GM19035 (cell line): ENCODE results near the gene EFCAB8.

Experiments used
- ATAC-seq: cut with Tn5 transposase; IDR thresholded peaks from one replicate; pipeline ENCODE4 v1.9.1; 2021; ENCODE audit not compliant: unreplicated experiment

Gene EFCAB8

GRCh38 chr20:32908334-32909292, 49.9 kb downstream of the EFCAB8 start:
- ATAC-seq: no peak

GRCh38 chr20:32909451-32909850, 50.7 kb downstream of the EFCAB8 start:
- no peak for ATAC-seq

- ATAC-seq: no peak
These were observed 51.3 kb downstream of the EFCAB8 start for GRCh38 chr20:32909896-32910571.

- no peak for ATAC-seq
These were observed 52.6 kb downstream of the EFCAB8 start for GRCh38 chr20:32911355-32911754.

DNA sequence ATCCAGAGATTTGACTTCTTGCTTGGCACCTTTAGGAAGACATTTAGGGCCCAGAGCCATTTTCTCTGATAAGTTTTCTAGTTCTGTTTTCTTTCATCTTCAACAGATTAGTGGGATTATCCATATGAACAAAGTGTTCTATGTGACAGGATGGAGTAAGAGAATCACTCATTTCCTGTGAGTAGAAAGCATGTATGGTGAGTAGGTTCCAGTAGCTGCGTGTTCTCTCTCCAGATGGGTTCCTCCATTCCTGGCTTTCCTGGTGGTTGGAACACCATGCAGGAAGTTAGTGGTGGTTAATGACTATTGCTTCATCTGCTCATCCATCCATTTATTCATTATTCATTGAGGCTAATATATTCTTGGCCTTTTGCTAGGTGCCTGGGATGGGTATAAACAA, 54.0 kb downstream of the EFCAB8 start:
- ATAC-seq: no peak

DNA sequence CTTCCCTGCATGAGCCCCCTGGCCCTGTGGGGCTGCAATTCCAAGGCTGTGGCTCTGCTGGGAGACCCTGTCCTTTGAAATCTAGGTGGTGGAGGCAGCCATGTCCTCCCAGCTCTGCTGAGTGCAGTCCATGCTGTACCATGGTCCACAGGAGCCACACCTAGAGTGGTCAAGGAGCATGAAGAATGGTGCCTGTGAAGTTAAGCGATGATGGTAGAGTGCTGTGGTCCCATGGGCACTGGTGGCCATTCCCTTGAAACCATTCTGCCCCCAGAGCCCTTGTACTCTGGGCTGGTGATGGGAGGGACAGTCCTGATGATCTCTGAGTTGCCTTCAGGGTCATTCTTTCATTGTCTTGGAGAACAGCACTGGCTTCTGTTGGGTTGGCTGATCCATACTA, 55.3 kb downstream of the EFCAB8 start:
- ATAC-seq: no peak

DNA sequence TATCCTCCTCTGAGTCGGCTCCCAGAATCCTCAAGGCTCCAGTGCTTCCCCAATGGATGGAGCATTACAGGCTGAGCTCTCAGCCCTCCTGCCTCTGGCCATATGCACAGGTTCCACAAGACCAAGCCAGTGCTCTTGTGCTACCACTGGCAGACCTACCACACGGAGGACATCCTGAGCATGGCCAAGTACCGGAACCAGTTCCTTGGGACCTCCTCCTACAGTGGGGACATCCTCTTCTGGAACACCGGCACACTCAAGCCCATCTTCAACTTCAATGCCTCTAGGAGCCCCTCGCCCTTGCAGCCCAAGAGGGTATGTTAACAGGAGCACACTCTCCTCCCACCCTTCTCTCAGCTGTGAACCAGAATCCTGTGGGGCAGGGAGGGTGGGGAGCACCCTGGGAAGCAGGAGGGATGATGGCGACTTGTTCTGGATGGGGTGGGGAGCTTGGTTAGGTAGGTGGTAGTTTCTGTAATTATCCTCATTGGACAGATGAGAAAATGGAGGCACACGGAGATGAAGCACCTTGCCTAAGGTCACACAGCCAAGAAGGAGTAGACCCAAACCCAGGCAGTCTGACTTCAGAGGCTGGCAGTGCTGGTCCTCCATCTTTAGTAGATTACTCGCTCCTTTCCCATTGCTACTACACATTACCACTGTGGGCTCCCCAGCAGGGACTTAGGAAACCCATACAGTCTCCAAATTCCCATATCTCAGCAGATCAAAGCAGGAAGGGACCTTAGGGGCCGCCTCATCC, 58.6 kb downstream of the EFCAB8 start:
- ATAC-seq: no peak

DNA sequence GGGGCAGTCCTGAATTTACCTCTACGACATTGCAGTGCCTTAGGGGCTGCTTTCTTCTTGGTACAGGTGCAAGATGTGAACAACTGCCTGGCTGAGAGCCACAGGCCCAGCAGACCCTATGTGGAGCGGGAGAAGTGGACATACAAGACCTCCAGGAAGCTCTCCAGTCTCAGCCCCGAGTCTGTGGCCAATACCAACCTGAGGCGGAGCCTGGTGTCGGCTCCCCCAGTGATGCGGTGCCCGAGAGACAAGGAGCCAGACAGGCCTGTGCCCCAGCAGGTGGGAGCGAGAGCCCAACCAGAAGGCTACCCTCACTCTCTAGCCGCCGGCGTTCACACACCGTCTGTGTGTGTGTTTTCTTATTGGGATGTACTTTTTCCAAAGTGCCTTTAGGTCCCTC, 59.6 kb downstream of the EFCAB8 start:
- ATAC-seq: no peak

DNA sequence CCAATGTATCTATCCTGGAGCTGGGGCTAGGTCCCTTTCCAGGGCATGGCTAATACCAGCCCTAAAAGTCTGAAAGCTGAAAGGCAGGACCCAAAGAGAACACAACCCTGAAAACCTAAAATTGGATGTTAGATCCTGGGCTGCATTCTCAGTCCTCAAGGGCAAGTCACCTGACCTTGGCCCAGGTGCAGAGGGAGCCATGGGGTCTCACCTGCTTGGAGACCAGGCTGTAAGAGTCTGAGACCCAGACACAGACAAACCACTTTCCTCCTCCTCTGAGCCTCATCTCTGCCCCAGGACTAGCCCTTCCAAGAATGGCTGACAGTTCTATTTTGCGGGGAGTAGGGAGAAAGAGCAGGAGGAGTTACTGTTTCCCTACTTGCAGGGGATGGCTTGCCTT, 60.0 kb downstream of the EFCAB8 start:
- no peak for ATAC-seq

DNA sequence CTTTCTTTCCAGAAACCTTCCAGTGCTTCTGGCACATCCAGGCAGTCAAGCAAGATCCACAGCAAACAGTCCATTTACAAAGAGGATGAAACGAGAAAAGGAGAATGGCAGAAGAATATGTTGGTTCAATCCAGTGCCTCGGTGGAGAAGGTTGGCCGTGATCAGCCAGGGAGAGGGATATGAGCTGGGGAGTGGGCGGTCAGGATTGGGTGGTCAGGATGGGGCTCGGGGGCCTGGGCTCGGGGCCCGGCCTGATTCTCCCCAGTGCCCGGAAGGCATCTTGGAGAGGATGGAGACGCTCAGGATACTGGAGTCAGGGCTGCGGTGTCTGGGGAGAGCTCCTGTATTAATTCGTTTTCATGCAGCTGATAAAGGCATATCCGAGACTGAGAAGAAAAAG, 61.3 kb downstream of the EFCAB8 start:
- no peak for ATAC-seq

GRCh38 chr20:32920530-32921298, 62.0 kb downstream of the EFCAB8 start:
- no peak for ATAC-seq

- ATAC-seq: no peak
These were observed 63.7 kb downstream of the EFCAB8 start for GRCh38 chr20:32922466-32922865.

- no peak for ATAC-seq
These were observed 66.1 kb downstream of the EFCAB8 start for GRCh38 chr20:32924781-32925180.

DNA sequence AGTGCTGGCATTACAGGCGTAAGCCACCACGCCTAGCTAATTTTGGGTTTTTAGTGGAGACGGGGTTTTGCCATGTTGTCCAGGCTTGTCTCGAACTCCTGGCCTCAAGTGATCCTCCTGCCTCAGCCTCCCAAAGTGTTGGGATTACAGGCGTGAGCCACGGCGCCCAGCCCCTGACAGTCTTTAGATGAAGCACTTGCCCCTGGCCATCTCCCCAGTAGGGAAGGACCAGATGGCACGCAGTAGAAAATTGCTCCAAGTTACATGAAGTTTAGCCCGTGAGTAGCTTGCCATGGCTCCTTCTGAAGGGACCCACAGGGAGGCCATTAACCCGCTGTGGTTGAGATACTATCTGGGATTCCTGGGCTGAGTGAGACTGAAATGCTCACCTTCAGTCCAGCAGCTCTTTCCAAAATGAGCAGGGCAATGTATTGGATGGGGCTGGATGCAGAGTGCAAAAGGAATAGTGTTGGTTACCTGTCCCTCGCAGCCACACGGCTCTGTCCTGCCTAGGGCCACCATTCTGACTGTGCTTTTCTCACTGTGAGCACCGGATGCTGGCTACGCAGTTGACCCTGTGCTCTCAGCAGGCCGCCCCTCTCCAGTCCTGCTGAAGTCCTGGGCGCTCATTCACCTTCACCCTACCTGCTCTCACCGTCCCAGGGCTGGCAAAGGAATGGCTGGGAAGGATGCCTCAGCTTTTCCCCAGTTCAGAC, 66.9 kb downstream of the EFCAB8 start:
- ATAC-seq: no peak

DNA sequence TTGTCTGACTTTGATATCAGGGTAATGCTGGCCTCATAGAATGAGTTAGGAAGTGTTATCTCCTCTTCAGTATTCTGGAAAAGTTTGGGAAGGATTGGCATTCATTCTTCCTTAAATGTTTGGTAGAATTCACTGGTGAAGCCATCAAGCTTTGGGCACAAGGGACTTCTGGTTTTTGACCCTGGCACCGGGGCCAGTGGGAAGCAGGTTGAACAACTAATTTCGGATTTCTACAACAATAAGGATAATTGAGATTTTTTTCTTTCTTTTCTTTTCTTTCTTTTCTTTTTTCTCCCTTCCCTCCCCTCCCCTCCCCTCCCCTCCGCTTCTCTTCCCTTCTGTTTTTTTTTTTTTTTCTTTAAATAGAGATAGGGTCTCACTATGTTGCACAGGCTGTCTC, 70.4 kb downstream of the EFCAB8 start:
- ATAC-seq: no peak

DNA sequence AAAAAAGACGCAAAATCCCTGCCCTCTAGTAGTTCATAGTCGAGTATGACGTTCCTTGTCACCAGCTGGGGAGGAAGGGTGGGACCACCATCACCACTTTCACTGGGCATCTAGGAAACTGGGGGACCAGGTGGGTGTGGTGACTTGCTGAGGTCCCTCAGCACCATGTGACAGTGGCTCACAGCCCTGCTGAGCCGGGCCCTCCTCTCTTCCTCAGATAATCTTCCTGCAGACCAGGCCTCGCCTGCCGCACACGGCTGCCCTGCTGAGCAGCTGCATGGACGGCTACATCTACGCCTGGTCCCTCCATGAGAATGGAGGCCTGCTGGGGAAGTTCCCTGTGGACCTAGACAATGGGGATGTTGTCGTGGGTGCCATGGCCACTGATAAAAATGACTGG, 71.5 kb downstream of the EFCAB8 start:
- no peak for ATAC-seq

- no peak for ATAC-seq
These were observed 72.0 kb downstream of the EFCAB8 start for GRCh38 chr20:32930701-32931100.

DNA sequence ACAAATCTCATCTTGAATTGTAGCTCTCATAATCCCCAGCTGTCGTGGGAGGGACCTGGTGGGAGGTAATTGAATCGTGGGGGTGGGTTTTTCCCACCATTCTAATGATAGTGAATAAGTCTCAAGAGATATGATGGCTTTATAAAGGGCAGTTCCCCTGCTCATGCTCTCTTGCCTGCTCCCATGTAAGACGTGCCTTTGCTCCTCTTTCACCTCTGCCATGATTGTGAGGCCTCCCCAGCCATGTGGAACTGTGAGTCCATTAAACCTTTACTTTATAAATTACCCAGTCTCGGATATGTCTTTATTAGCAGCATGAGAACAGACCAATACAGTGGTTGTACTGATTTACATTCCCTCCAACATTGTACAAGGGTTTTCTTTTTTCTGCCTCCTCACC, 75.9 kb downstream of the EFCAB8 start:
- ATAC-seq: no peak

- no peak for ATAC-seq
These were observed 82.6 kb downstream of the EFCAB8 start for GRCh38 chr20:32941155-32941885.
